Rectal smooth muscle tissue (tissue), 1 donor: ENCODE results near the gene STK33.

Source experiments
- H3K27ac ChIP-seq: one replicate; pipeline ENCODE4 v1.7.0; 2013; ENCODE audit warnings: low read depth, low read length, inconsistent platforms
- H3K27me3 ChIP-seq: one replicate; pipeline ENCODE4 v1.7.0; 2013; ENCODE audit warnings: low read length; ENCODE audit not compliant: control insufficient read depth, insufficient read depth
- H3K36me3 ChIP-seq: one replicate; pipeline ENCODE4 v1.7.0; 2013; ENCODE audit warnings: low read length; ENCODE audit not compliant: control insufficient read depth, insufficient read depth
- H3K4me1 ChIP-seq: one replicate; pipeline ENCODE4 v1.7.0; 2013; ENCODE audit warnings: low read length; ENCODE audit not compliant: control insufficient read depth, insufficient read depth
- H3K4me3 ChIP-seq: one replicate; pipeline ENCODE4 v1.7.0; 2013; ENCODE audit warnings: low read length
- H3K9ac ChIP-seq: one replicate; pipeline ENCODE4 v1.7.0; 2013; ENCODE audit warnings: low read length

Gene STK33

DNA sequence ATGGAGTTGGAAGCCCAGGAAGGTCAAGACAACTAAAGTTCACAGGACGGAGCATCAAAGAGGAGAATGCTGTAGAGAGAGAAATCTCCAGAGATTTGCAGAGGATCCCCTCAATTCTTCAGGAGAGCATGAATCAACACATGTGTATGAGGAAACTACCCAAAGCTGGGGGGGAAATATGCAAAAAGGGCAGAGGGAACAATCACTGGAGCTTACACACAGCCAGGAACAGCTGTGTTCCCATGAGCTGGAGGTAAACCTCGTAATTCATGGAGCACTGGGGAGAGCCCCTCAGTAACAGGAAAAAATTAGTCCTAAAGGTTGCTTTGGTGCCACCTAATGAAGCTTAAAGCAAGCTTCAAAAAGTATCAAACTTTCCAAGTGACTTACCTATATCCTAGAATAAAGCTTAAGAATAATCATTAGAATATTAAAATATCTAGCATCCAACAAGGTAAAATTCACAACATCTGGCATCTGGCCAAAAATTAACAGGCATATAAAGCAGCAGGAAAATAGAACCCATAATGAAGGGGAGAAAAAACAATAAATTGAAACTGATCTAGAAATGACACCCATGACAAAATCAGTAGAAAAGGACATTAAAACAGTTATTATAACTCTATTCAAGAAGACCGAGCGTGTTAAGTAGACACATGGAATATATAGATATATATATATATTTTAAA lies 134.2 kb downstream of the STK33 start:
- no peaks in the 10 kb centered on the region for H3K4me1 ChIP-seq
- H3K36me3 ChIP-seq: no peaks in the 10 kb centered on the region
- H3K9ac ChIP-seq: no peak overlapping the region
- no peak overlapping the region for H3K27ac ChIP-seq
- no peaks in the 10 kb centered on the region for H3K27me3 ChIP-seq
- H3K4me3 ChIP-seq: no peak overlapping the region

DNA sequence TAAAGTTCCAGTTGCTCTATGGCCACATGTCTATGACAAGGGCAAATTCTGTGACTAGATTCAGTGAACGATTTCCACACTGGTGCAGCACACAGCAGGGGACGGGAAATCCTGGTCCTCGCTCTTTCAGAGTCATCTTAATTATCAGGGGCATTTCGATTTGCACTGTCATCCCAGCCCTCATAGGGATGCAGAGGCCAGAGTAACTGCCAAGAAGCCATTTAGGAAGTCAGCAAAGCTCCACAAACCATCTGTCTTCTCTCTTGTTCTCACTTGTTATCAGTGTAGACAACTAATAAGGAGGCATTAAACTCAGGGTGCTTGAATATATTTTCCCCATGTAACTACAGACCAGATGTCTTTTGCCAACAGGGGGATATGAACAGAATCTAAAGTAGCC lies 151.7 kb downstream of the STK33 start:
- Histone ChIP-seq H3K9ac (no peak overlapping the region), H3K27me3 (no peaks in the 10 kb centered on the region), H3K36me3 (no peaks in the 10 kb centered on the region), H3K4me1 (no peaks in the 10 kb centered on the region), H3K27ac (no peak overlapping the region), H3K4me3 (no peak overlapping the region)

DNA sequence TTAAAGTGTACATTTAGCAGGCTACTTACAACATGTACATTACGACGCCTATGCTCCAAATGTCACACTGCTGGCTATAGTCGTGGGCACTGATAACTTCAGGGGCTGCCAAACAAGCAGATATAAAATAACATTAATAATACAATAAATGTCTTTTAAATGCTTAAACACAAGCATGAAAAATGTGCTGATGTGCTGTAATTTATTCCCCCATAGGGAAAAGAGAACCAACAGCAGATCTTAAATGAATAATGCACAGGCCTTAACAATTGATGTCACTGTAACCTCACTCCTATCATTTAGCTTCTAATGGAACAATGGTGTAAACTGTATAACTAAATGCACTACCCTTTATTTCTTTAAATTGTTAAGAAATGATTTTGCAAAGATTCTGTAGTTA lies 153.4 kb downstream of the STK33 start:
- no peaks in the 10 kb centered on the region for H3K4me1 ChIP-seq
- no peaks in the 10 kb centered on the region for H3K36me3 ChIP-seq
- H3K27me3 ChIP-seq: no peaks in the 10 kb centered on the region
- H3K27ac ChIP-seq: no peak overlapping the region
- no peak overlapping the region for H3K9ac ChIP-seq
- H3K4me3 ChIP-seq: no peak overlapping the region

DNA sequence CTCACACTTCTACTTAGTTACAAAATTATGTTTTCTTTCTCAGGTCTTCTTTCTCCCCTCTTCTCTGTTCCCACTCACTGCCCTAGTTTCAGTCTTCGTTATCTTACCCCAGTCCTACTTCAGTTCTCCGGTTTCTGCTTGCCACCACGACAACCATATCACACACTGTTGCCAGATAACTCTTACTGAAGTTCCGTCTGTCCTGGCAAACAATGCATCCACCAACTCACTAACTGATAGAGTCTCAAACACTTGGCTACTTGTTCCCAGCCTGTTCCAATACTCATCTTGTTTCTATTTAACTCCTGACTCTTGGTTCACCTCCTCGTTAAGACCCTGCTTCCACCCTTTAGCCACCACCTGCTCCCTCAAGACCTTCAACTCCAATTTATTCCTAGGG lies 164.5 kb downstream of the STK33 start:
- Histone ChIP-seq H3K4me3 (no peak overlapping the region), H3K9ac (no peak overlapping the region), H3K36me3 (no peaks in the 10 kb centered on the region), H3K4me1 (no peaks in the 10 kb centered on the region), H3K27ac (no peak overlapping the region), H3K27me3 (no peaks in the 10 kb centered on the region)

DNA sequence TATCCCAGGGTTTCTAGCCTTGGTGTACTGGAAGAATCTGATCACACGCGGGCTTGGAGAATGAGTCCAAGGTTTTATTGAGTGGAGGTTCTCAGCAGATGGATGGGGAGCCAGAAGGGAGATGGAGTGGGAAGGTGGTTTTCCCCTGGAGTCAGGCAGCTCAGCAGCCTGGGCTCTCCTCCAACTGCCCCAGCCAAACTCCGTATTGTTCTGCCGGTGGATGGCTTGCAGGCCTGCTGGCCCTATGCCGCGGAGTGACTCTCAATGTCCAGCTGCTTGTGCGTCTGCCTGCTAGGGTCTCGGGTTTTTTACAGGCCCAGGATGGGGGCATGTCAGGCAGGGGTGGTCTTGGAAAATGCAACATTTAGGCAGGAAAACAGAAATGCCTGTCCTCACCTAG lies 168.0 kb downstream of the STK33 start:
- Histone ChIP-seq H3K4me3 (no peak overlapping the region), H3K9ac (no peak overlapping the region), H3K27me3 (no peaks in the 10 kb centered on the region), H3K4me1 (no peaks in the 10 kb centered on the region), H3K27ac (no peak overlapping the region), H3K36me3 (no peaks in the 10 kb centered on the region)

DNA sequence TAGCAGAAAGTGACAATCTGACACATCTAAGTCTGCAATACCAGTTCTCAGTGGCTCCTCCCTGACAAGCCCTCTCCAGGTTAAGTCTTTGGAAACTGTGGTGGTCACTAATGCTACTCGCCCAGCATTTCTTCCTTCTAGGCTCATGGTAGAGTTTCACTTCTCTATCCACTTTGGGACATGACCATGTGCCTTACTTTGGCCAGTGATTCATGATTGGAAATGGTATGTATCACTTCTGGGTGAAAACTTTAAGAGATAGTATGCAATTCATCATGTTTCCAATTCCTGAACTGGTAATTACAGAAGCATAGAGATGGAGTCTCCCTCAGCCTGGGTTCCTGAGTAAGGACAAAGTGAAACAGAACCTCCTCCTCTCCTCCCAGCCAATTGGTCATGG lies 178.8 kb downstream of the STK33 start:
- H3K9ac ChIP-seq: no peak overlapping the region
- H3K27ac ChIP-seq: no peak overlapping the region
- no peaks in the 10 kb centered on the region for H3K27me3 ChIP-seq
- no peaks in the 10 kb centered on the region for H3K4me1 ChIP-seq
- H3K4me3 ChIP-seq: no peak overlapping the region
- no peaks in the 10 kb centered on the region for H3K36me3 ChIP-seq

DNA sequence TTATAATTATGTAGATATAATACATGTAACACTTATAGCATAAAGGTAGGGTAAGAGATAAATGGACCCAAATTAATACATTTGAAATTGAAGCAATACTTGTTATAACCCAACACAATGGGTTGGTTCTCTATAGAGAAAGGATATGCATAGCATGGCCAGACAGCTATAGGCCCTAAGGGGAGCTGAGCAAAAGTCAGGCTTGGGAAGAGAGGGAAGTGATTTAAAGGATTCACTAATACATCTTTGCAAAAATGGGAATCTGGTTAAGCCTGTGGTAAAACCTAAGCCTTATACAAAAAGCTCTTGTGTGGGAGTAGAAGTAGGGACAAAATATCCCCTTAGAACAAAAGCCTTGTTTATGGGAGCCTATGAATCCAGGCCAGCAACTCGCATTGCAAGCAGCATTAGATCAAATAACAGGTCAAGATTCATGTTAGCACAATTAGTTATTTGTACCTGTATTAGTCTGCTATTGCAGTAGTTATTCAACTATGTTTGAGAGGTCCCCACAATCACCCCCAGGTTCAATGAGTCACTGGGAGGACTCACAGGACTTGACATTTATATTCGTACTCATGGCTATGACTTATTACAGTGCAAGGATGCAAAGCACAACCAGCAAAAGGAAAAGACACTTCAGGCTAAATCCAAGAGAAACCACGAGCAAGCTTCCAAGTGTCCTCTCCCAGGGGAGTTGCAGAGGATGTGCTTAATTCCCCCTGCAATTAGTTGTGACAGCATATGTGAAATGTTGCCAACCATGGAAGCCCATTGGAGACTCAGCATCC lies 185.7 kb downstream of the STK33 start:
- Histone ChIP-seq H3K4me3 (no peak overlapping the region), H3K36me3 (no peaks in the 10 kb centered on the region), H3K4me1 (no peaks in the 10 kb centered on the region), H3K27me3 (no peaks in the 10 kb centered on the region), H3K9ac (no peak overlapping the region), H3K27ac (no peak overlapping the region)

DNA sequence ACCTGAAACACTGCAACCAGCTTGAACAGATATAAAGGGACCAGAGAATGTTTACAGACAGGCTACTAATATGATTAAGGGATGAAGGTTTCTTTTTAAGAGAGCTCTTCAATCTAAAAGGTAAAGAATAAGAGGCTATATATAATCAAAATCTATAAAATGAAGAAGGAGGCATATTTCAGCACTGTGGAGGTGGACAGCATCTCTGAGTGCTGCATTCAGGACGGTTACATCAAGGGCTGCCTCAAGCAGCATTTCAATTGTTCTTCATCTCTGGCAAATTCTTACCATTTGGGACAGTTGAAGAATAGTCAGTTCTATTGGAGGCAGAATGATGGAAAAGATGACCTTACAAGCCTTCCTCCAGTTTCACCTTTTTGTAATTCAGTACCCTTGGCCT lies 190.7 kb downstream of the STK33 start:
- no peaks in the 10 kb centered on the region for H3K4me1 ChIP-seq
- no peaks in the 10 kb centered on the region for H3K36me3 ChIP-seq
- H3K27ac ChIP-seq: no peak overlapping the region
- no peak overlapping the region for H3K4me3 ChIP-seq
- H3K9ac ChIP-seq: no peak overlapping the region
- H3K27me3 ChIP-seq: no peaks in the 10 kb centered on the region

DNA sequence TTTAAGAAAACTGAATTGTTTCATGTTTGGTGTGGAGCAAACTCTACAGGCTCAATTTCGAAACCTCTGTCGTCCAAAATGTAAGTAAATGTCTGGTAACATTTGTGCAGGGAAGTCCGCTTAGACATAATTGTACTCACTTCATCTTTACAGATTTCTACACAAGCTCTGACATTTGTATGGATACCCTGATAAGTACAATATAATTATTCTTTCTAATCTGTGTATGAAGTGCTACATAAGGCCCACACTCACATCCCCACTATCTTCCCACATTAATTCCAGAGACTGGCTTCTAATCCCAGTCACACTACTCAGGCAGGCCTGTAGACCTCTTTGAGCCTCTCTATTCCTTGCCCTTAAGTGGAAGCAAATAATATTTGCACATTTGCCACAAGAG lies 201.1 kb downstream of the STK33 start:
- no peak overlapping the region for H3K9ac ChIP-seq
- H3K4me3 ChIP-seq: no peak overlapping the region
- H3K27ac ChIP-seq: no peak overlapping the region
- H3K27me3 ChIP-seq: no peaks in the 10 kb centered on the region
- peaks cover 6% of the 10 kb centered on the region for H3K4me1 ChIP-seq
- H3K36me3 ChIP-seq: no peaks in the 10 kb centered on the region

DNA sequence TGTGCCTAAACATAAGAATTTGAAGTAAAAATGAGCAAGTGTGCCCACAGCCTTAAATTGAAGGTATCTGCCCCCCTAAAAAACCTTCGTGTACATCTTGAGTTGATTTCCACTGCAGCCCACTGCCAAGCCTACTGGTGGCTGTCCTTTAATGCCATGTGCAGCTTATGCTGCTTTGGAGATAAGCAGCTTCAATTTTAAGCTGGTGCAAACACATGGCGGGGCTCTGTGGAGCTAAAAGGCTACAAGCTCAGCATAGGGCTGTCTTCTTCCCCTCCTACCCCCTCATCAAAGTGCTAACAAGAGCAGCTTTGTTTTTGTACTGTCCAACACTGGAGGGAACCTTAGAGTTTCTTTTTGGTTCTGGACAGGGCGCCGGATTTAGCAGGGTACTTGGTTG lies 201.9 kb downstream of the STK33 start:
- H3K27me3 ChIP-seq: no peaks in the 10 kb centered on the region

DNA sequence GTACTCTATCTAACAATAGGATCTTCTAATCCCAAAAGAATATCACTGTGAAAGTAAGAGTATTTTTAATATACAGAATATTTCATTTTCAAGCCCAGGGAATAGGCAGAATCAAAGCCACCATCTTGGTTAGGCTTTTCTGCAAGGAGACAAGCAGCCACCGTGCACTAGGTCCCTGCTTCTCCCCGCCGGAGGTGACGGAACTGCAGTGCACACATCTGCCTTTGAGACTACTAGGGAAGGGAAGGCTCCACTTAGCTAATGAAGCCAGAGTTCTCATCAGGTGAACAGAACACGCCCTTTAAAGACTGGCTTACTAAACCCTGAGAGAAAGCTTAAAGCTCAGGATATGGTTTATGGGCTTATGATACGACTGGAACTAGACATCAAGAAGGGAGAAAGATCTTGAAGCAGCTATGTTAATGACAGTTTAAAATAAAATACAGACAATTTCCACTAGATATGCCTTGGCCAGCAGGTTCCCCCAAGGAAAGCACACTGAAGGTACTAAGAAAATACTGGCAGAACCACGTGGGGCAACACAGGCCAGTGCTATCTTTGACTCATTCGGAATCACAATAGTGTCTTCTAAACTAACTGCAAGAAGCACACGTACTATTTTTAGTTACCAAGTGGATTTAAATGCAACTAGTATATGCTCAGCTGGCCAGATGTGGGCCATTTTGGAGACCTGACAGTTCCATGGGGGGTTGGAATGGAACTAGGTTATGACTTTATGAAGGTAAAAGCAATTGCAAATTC lies 203.0 kb downstream of the STK33 start:
- Histone ChIP-seq H3K4me3 (no peak overlapping the region), H3K36me3 (no peaks in the 10 kb centered on the region), H3K27ac (no peak overlapping the region), H3K27me3 (no peaks in the 10 kb centered on the region), H3K9ac (no peak overlapping the region), H3K4me1 (peaks cover 6% of the 10 kb centered on the region)

More for the DNA sequence above, 201.9 kb downstream of the STK33 start:
- Histone ChIP-seq H3K36me3 (no peaks in the 10 kb centered on the region), H3K27ac (no peak overlapping the region), H3K4me3 (no peak overlapping the region), H3K9ac (no peak overlapping the region), H3K4me1 (peaks cover 6% of the 10 kb centered on the region)

DNA sequence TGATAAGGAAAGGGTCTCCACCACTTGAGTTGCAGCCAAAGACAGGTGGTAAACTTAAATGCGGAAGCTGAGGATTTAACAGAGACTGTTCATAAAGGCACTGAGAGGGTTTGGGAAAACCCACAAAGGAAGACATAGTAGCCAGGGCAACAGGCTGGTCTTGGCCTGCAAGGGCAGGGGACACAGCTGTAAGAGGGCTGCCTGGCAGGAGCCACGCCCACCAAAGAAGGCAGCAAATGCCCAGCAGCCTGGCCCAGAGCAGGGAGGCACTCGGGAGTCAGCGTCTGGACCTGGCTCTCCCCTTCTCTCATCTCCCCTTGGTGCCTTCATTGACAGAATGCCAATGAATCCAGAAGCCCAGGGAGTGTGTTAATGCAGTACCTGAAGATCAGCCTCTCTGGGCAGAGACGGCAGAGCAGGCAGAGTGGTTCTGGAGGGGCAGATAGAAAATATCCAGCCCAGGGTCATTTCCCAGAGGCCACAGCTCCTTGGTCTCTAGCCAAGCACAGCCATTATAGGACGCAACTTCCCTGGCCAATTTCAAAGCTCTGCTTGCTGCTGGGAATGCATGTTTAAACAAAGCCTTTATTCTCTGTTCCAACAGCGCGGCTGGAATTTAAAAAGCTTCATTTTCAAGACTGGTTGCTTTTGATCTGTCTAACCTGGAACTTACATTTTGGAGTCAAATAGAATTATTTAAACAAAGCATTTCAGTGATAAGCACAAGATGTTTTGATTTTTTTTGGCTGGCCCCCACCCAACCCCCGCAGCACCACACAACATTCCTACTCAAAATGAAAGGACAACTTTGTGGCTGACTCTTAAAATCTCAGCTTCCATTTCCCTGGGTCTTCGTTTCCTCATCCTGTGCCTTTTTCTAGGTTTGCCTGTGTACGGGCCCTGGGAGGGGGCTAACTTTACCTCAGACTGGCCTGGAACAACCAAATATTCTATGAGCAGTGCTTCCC lies 204.7 kb downstream of the STK33 start:
- H3K9ac ChIP-seq: no peak overlapping the region
- H3K4me3 ChIP-seq: peak overlapping the region; percentile 4
- H3K4me1 ChIP-seq: peaks cover 6% of the 10 kb centered on the region
- H3K36me3 ChIP-seq: no peaks in the 10 kb centered on the region
- H3K27ac ChIP-seq: peak overlapping the region; percentile 65
- no peaks in the 10 kb centered on the region for H3K27me3 ChIP-seq
